HepG2 (cell line): ENCODE measurements around the gene RAB2B. TPM values are rescaled to one million over a fixed set of nuclear protein-coding genes. Genes with fewer than 3 reads are reported as not detected.
"Not testable (repeated sequence)": the region's sequence is repeated elsewhere in the genome, so short reads cannot be mapped to it uniquely, and the experiment has no call there.

ENCODE experiments used
- ATAC-seq: fragments of 200-7000 bp; cut with Tn5 transposase; 3 replicates; pipeline ENCODE4 v1.9.1; 2020; ENCODE audit warnings: mild to moderate bottlenecking, moderate library complexity
- BruUV-seq: library from RNA; stranded (reverse); fragments of 400-500 nt; replicated peaks from 2 replicates; lab custom pipeline; 2021; lab: Mats Ljungman, UMichigan
- CTCF ChIA-PET: fragments of 300-600 bp; formaldehyde crosslinking; extraction: SDS; loops from one replicate; lab custom pipeline; 2021; ENCODE audit warnings: low total read pairs, inconsistent platforms, low intra/inter-chr PET ratio; lab: Yijun Ruan, JAX
- POLR2A ChIA-PET: fragments of 350-600 bp; sonication (Branson Sonifier 250); formaldehyde crosslinking; loops from one replicate; lab custom pipeline; 2020; ENCODE audit warnings: antibody characterized with exemption, inconsistent platforms; lab: Yijun Ruan, JAX
- DNase-seq: peaks from one replicate; pipeline ENCODE4 v3.0.0-alpha.2; 2015; ENCODE audit warnings: low spot score
- FAIRE-seq: peaks from 3 replicates; lab custom pipeline; 2011; peaks lifted over from hg19 to GRCh38; lab: Jason Lieb, UNC
- H2AFZ ChIP-seq: one replicate; pipeline ENCODE4 v1.6.1; 2011; ENCODE audit warnings: low read length, inconsistent platforms
- H3K27ac ChIP-seq: fragments of 300-600 bp; 3 replicates; pipeline ENCODE4 v1.8.0; 2011; ENCODE audit warnings: mixed run types, mild to moderate bottlenecking, mixed read lengths, low read length, inconsistent platforms; ENCODE audit not compliant: insufficient read depth; ENCODE audit errors: extremely low read length
- H3K27me3 ChIP-seq, 2 experiments: fragments of 200-600 bp in 1 of 2; 2 replicates in 1 of 2; 3 replicates in 1 of 2; pipeline versions ENCODE4 v1.6.0 to v1.8.0; 2011; ENCODE audit warnings: low read length in 2 of 2, mild to moderate bottlenecking in 2 of 2, moderate library complexity in 2 of 2, inconsistent platforms in 1 of 2; ENCODE audit not compliant: insufficient read depth in 2 of 2, control insufficient read depth in 1 of 2
- H3K36me3 ChIP-seq, 2 experiments: fragments of 200-600 bp in 1 of 2; replicated peaks in 1 of 2; 2 replicates in 1 of 2; 3 replicates in 1 of 2; pipeline versions ENCODE4 v1.5.1 to v1.8.0; 2011; ENCODE audit warnings: low read length in 2 of 2, inconsistent platforms in 1 of 2; ENCODE audit not compliant: insufficient read depth in 2 of 2, control insufficient read depth in 1 of 2
- H3K4me1 ChIP-seq: 2 replicates; pipeline ENCODE4 v1.5.1; 2012; ENCODE audit warnings: low read length, inconsistent platforms; ENCODE audit not compliant: insufficient read depth
- H3K4me2 ChIP-seq: 2 replicates; pipeline ENCODE4 v1.6.0; 2011; ENCODE audit warnings: low read depth, low read length, inconsistent platforms
- H3K4me3 ChIP-seq, 3 experiments: fragments of 200-600 bp in 1 of 3; sonication (generic), shearing (Covaris generic) in 1 of 3; replicated peaks in 1 of 3; 2 replicates each; pipeline ENCODE4 v1.5.1; 2011 to 2016; ENCODE audit warnings: low read length in 3 of 3, inconsistent platforms in 2 of 3, low read depth in 2 of 3, mild to moderate bottlenecking in 2 of 3, control low read depth in 1 of 3, mixed read lengths in 1 of 3; ENCODE audit not compliant: insufficient read depth in 1 of 3
- H3K79me2 ChIP-seq: one replicate; pipeline ENCODE4 v1.6.1; 2011; ENCODE audit warnings: low read length, inconsistent platforms; ENCODE audit not compliant: insufficient read depth
- H3K9ac ChIP-seq: 2 replicates; pipeline ENCODE4 v1.6.0; 2011; ENCODE audit warnings: mild to moderate bottlenecking, low read depth, low read length, inconsistent platforms; ENCODE audit not compliant: insufficient read depth
- H3K9me3 ChIP-seq: 2 replicates; pipeline ENCODE4 v1.5.1; 2012; ENCODE audit warnings: mild to moderate bottlenecking, low read length
- H4K20me1 ChIP-seq: 2 replicates; pipeline ENCODE4 v1.6.0; 2011; ENCODE audit warnings: inconsistent platforms, mild to moderate bottlenecking, low read length, moderate library complexity; ENCODE audit not compliant: insufficient read depth
- HNRNPK ChIP-seq: fragments of 200-400 bp; formaldehyde crosslinking; IDR thresholded peaks from 2 replicates; pipeline ENCODE4 v1.6.1; 2018; ENCODE audit warnings: low read length, low read depth, moderate library complexity, mild to moderate bottlenecking; ENCODE audit not compliant: poor library complexity, severe bottlenecking
- NCOR1 ChIP-seq: fragments of 200-600 bp; sonication (generic); IDR thresholded peaks from 2 replicates; pipeline ENCODE4 v1.7.0; 2017; ENCODE audit warnings: antibody characterized with exemption, low read length, borderline replicate concordance
- NFIB ChIP-seq: sonication (generic); formaldehyde crosslinking; IDR thresholded peaks from 2 replicates; pipeline ENCODE4 v1.9.0; 2021; ENCODE audit warnings: missing genetic modification reagents, mild to moderate bottlenecking, borderline replicate concordance
- NR2F6 ChIP-seq, 2 experiments: IDR thresholded peaks; 2 replicates each; pipeline ENCODE4 v1.6.1; 2016; ENCODE audit warnings: antibody characterized with exemption in 1 of 2, mild to moderate bottlenecking in 1 of 2
- PCBP2 ChIP-seq: fragments of 200-400 bp; formaldehyde crosslinking; optimal IDR thresholded peaks from 2 replicates; pipeline ENCODE3; 2018; ENCODE audit warnings: low read length, low read depth; ENCODE audit not compliant: poor library complexity, severe bottlenecking
- TEAD3 ChIP-seq: optimal IDR thresholded peaks from 2 replicates; pipeline ENCODE3; 2016; ENCODE audit warnings: borderline replicate concordance
- WGBS: methylation state at CpG from one replicate; pipeline ENCODE4 v1.1.6; 2017; ENCODE audit warnings: low lambda C conversion rate; 5-methylcytosine and 5-hydroxymethylcytosine counted together
- in situ Hi-C: cut with HindIII; loops from 2 replicates; pipeline ENCODE4 v1.10.0; 2017; ENCODE audit warnings: low pct_unique_long_range_greater_than_20kb; ENCODE audit not compliant: extremely low pct_ligation_motif_present
- intact Hi-C: fragments of 100-400 bp; cut with micrococcal nuclease; formaldehyde crosslinking; loops from one replicate; pipeline ENCODE4 v1.10.0; 2022; ENCODE audit not compliant: unreplicated experiment
- polyA plus RNA-seq, 8 experiments: library from polyadenylated mRNA; depleted of rRNA in 3 of 8; stranded (reverse) in 7 of 8; unstranded in 1 of 8; fragments of >200 nt; fragmentation: Illumina TruSeq in 4 of 8; extraction: Trizol in 4 of 8; gene quantifications; 2 replicates each; pipeline versions ENCODE4 v1.2.1 to v1.2.3, GENCODE V29; 2011 to 2016; ENCODE audit warnings: low read depth in 4 of 8, missing spikeins in 1 of 8, mixed read lengths in 1 of 8; ENCODE audit not compliant: insufficient read depth in 1 of 8
- total RNA-seq, 5 experiments: library from RNA; depleted of rRNA; stranded (reverse); fragments of >200 nt; fragmentation: Illumina TruSeq; extraction: Trizol; gene quantifications; 2 replicates each; pipeline ENCODE4 v1.2.3, GENCODE V29; 2016; ENCODE audit warnings: low read depth in 1 of 5
- TF ChIP-seq, protein P1 (sequence below): IDR thresholded peaks from 2 replicates; pipeline ENCODE4 v1.4.0; 2020; ENCODE audit warnings: mild to moderate bottlenecking, missing genetic modification reagents

RAB2B gene
- total and polyA plus RNA-seq, 2 of the 13 experiments (the other 11 are each of a cell fraction or from before 2014, with no cell fraction given) = 36.0 to 60.6 TPM

DNA sequence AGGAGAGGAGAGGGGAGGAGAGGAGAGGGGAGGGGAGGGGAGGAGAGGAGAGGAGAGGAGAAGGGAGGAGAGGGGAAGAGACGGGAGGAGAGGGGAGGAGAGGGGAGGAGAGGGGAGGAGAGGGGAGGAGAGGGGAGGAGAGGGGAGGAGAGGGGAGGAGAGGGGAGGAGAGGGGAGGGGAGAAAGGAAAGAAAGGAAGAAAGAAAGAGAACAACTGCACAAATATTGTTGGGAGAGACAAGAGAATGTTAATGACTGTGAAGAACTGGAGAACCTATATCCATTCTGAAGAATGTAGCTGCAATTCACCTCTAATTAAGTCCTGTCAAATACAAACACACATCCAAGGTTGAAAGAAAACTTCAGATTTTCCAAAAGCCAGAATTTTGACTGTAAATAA, 34.1 kb downstream of the RAB2B start:
- BruUV-seq, H4K20me1 ChIP-seq, H3K9me3 ChIP-seq, H3K4me3 ChIP-seq, H3K4me2 ChIP-seq, H3K27ac ChIP-seq, H2AFZ ChIP-seq, H3K9ac ChIP-seq, H3K27me3 ChIP-seq, in situ Hi-C loops, FAIRE-seq, DNase-seq, intact Hi-C loops, ATAC-seq, CTCF ChIA-PET, H3K36me3 ChIP-seq: not testable (repeated sequence)
- POLR2A ChIA-PET = interaction anchor here (7.1 kb wide), 1 partner anchor 13 kb away, joined by 52 read pairs; the partner anchor contains the start of gene CHD8
- TF ChIP-seq HNRNPK (peak; percentile 88), PCBP2 (peak; percentile 95)
- 84% methylated on average over 1 of the region's 1 CpG for WGBS
- peaks cover 26% of the 10 kb centered on the region for H3K4me1 ChIP-seq
- peaks cover 75% of the 10 kb centered on the region for H3K79me2 ChIP-seq

DNA sequence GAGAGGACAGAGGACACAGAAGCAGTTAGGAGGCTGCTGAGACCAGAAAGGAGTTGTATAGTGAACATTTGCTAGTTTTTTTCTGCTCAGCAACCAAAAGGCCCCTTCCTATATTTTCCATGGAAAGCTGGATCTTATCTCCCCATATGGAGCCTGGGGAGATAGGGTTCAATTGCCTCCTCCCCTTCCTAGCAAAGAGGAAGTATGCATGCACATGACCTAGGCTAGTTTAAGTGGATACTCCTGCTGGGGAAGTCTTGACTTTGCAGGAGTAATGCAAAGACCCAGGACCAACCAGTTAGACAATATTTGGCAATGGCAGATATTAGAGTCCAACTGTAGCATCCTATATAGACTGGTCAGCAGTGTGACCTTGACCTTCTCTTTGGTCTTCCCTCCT, 35.9 kb downstream of the RAB2B start:
- ATAC-seq = no peak
- BruUV-seq = no TSS peak
- CTCF ChIA-PET = no interaction called here
- Histone ChIP-seq H3K4me2 (no peak overlapping the region), H3K4me3 (no peak overlapping the region), H3K36me3 (no peaks in the 10 kb centered on the region; a peak in 2 of 5 replicates), H3K9ac (no peak overlapping the region), H3K79me2 (peaks cover 69% of the 10 kb centered on the region), H3K4me1 (peaks cover 33% of the 10 kb centered on the region), H3K9me3 (no peaks in the 10 kb centered on the region), H2AFZ (no peak overlapping the region), H3K27ac (no peak overlapping the region), H4K20me1 (no peaks in the 10 kb centered on the region), H3K27me3 (peaks cover 0 to 4% of the 10 kb centered on the region in 2 experiments; a peak in 1 of 5 replicates)
- POLR2A ChIA-PET = no interaction called here
- FAIRE-seq = no peak
- peak; percentile 16 for DNase-seq
- TF ChIP-seq TEAD3 (CRISPR knock-in tag) (peak; percentile 10), NR2F6 (IDR thresholded peaks at IDR 0.05) (peak; percentile 26; the same call in 1 of the 2 replicates), NR2F6 (CRISPR knock-in tag; IDR thresholded peaks at IDR 0.05) (peak; percentile 46; the same call in 1 of the 2 replicates), NCOR1 (0 out of 2 replicates have a peak, but pooled peaks have one; percentile 16), NFIB (CRISPR knock-in tag) (no peak)
- TF ChIP-seq, protein P1, sequence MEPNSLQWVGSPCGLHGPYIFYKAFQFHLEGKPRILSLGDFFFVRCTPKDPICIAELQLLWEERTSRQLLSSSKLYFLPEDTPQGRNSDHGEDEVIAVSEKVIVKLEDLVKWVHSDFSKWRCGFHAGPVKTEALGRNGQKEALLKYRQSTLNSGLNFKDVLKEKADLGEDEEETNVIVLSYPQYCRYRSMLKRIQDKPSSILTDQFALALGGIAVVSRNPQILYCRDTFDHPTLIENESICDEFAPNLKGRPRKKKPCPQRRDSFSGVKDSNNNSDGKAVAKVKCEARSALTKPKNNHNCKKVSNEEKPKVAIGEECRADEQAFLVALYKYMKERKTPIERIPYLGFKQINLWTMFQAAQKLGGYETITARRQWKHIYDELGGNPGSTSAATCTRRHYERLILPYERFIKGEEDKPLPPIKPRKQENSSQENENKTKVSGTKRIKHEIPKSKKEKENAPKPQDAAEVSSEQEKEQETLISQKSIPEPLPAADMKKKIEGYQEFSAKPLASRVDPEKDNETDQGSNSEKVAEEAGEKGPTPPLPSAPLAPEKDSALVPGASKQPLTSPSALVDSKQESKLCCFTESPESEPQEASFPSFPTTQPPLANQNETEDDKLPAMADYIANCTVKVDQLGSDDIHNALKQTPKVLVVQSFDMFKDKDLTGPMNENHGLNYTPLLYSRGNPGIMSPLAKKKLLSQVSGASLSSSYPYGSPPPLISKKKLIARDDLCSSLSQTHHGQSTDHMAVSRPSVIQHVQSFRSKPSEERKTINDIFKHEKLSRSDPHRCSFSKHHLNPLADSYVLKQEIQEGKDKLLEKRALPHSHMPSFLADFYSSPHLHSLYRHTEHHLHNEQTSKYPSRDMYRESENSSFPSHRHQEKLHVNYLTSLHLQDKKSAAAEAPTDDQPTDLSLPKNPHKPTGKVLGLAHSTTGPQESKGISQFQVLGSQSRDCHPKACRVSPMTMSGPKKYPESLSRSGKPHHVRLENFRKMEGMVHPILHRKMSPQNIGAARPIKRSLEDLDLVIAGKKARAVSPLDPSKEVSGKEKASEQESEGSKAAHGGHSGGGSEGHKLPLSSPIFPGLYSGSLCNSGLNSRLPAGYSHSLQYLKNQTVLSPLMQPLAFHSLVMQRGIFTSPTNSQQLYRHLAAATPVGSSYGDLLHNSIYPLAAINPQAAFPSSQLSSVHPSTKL (CRISPR knock-in tag) = 0 out of 2 replicates have a peak, but pooled peaks have one; percentile 9
- intact Hi-C loops = no loop called here
- in situ Hi-C loops = no loop called here
